Osteoblast (primary cell): ENCODE data around the gene TM9SF3. TPM values are rescaled to one million over a fixed set of nuclear protein-coding genes. Genes with fewer than 3 reads are reported as not detected.
"Not testable (repeated sequence)": the region's sequence is repeated elsewhere in the genome, so short reads cannot be mapped to it uniquely, and the experiment has no call there.

Source experiments
- DNase-seq: peaks from one replicate; pipeline ENCODE4 v3.0.0; 2011; ENCODE audit warnings: low spot score, mixed read lengths; ENCODE audit not compliant: insufficient read length; ENCODE audit errors: missing footprints
- H2AFZ ChIP-seq: 2 replicates; pipeline ENCODE4 v1.6.0; 2011; ENCODE audit warnings: mild to moderate bottlenecking, low read length
- H3K27ac ChIP-seq: 2 replicates; pipeline ENCODE4 v1.5.1; 2011; ENCODE audit warnings: mild to moderate bottlenecking, low read depth, low read length, moderate library complexity
- H3K27me3 ChIP-seq: 2 replicates; pipeline ENCODE4 v1.6.0; 2012; ENCODE audit warnings: mild to moderate bottlenecking, control low read depth, inconsistent platforms, low read length, moderate library complexity; ENCODE audit not compliant: insufficient read depth
- H3K36me3 ChIP-seq: 2 replicates; pipeline ENCODE4 v1.5.1; 2011; ENCODE audit warnings: mild to moderate bottlenecking, low read length, control low read depth, moderate library complexity; ENCODE audit not compliant: insufficient read depth
- H3K4me1 ChIP-seq: 2 replicates; pipeline ENCODE4 v1.5.1; 2011; ENCODE audit warnings: mild to moderate bottlenecking, low read length, control low read depth, moderate library complexity; ENCODE audit not compliant: insufficient read depth
- H3K4me2 ChIP-seq: 2 replicates; pipeline ENCODE4 v1.6.0; 2011; ENCODE audit warnings: mild to moderate bottlenecking, low read length; ENCODE audit not compliant: insufficient read depth
- H3K4me3 ChIP-seq: fragments of 200-600 bp; sonication (generic); 3 replicates; pipeline ENCODE4 v1.5.1; 2012; ENCODE audit warnings: mild to moderate bottlenecking, low read length, inconsistent platforms; ENCODE audit not compliant: insufficient read depth
- H3K79me2 ChIP-seq: 2 replicates; pipeline ENCODE4 v1.6.0; 2012; ENCODE audit warnings: mild to moderate bottlenecking, low read length, control low read depth, inconsistent platforms; ENCODE audit not compliant: insufficient read depth
- H3K9me3 ChIP-seq: 2 replicates; pipeline ENCODE4 v1.5.1; 2011; ENCODE audit warnings: low read depth, low read length, control low read depth
- H4K20me1 ChIP-seq: 2 replicates; pipeline ENCODE4 v1.6.0; 2012; ENCODE audit warnings: mild to moderate bottlenecking, low read length, control low read depth; ENCODE audit not compliant: insufficient read depth
- CTCF ChIP-seq: IDR thresholded peaks from 2 replicates; pipeline ENCODE4 v1.5.1; 2011; ENCODE audit warnings: mild to moderate bottlenecking, low read depth, low read length, moderate library complexity; ENCODE audit errors: extremely low read depth
- total RNA-seq: library from RNA; depleted of rRNA; stranded (reverse); fragments of >200 nt; gene quantifications from 2 replicates; pipeline ENCODE4 v1.2.3, GENCODE V29; 2012

The TM9SF3 gene
- total RNA-seq, 1 donor = 124 TPM

GRCh38 chr10:96578633-96579032 is 8.2 kb downstream of the TM9SF3 start:
- TF ChIP-seq CTCF = no peak
- Histone ChIP-seq H3K9me3 (no peaks in the 10 kb centered on the region), H2AFZ (no peak overlapping the region), H3K27me3 (no peaks in the 10 kb centered on the region), H3K27ac (no peak overlapping the region), H3K4me3 (no peak overlapping the region), H3K79me2 (peaks cover 97% of the 10 kb centered on the region), H3K4me2 (no peak overlapping the region), H4K20me1 (peaks cover 60% of the 10 kb centered on the region), H3K4me1 (peaks cover 4% of the 10 kb centered on the region), H3K36me3 (peaks cover 7% of the 10 kb centered on the region)
- DNase-seq = no peak

GRCh38 chr10:96578022-96578421 is 8.8 kb downstream of the TM9SF3 start:
- Histone ChIP-seq H2AFZ (no peak overlapping the region), H3K36me3 (peaks cover 7% of the 10 kb centered on the region), H3K4me3 (no peak overlapping the region), H3K27ac (no peak overlapping the region), H3K4me1 (peaks cover 4% of the 10 kb centered on the region), H3K9me3 (no peaks in the 10 kb centered on the region), H4K20me1 (peaks cover 58% of the 10 kb centered on the region), H3K79me2 (peaks cover 97% of the 10 kb centered on the region), H3K27me3 (no peaks in the 10 kb centered on the region), H3K4me2 (no peak overlapping the region)
- TF ChIP-seq CTCF = no peak
- DNase-seq = no peak

- DNase-seq = no peak
- Histone ChIP-seq H3K9me3 (no peaks in the 10 kb centered on the region), H3K4me1 (peaks cover 4% of the 10 kb centered on the region), H3K27me3 (no peaks in the 10 kb centered on the region), H4K20me1 (peaks cover 59% of the 10 kb centered on the region), H3K36me3 (peaks cover 7% of the 10 kb centered on the region), H3K4me2 (no peak overlapping the region), H2AFZ (no peak overlapping the region), H3K79me2 (peaks cover 97% of the 10 kb centered on the region), H3K27ac (no peak overlapping the region), H3K4me3 (no peak overlapping the region)
- TF ChIP-seq CTCF = no peak
Observed at GRCh38 chr10:96577069-96577468, 9.7 kb downstream of the TM9SF3 start.

- no peak overlapping the region for H3K4me2 ChIP-seq
- H3K4me3 ChIP-seq = no peak overlapping the region
- H3K27me3 ChIP-seq = no peaks in the 10 kb centered on the region
- no peak for TF ChIP-seq CTCF
- H4K20me1 ChIP-seq = peaks cover 58% of the 10 kb centered on the region
- H3K9me3 ChIP-seq = no peaks in the 10 kb centered on the region
- no peak for DNase-seq
- H3K36me3 ChIP-seq = peaks cover 7% of the 10 kb centered on the region
- peaks cover 97% of the 10 kb centered on the region for H3K79me2 ChIP-seq
- H3K4me1 ChIP-seq = no peaks in the 10 kb centered on the region
- no peak overlapping the region for H3K27ac ChIP-seq
- H2AFZ ChIP-seq = no peak overlapping the region
Observed at GRCh38 chr10:96576277-96576980, 10.4 kb downstream of the TM9SF3 start.

- H3K4me2 ChIP-seq, H2AFZ ChIP-seq, H3K4me3 ChIP-seq, H3K4me1 ChIP-seq, H3K27me3 ChIP-seq, H3K27ac ChIP-seq, H3K9me3 ChIP-seq, DNase-seq, H3K36me3 ChIP-seq: not testable (repeated sequence)
- Histone ChIP-seq H3K79me2 (peaks cover 98% of the 10 kb centered on the region), H4K20me1 (peaks cover 53% of the 10 kb centered on the region)
Observed at GRCh38 chr10:96574564-96574963, 12.2 kb downstream of the TM9SF3 start.
